HG03521 (cell line): ENCODE measurements around the gene NEURL2.

Experiments used
- ATAC-seq: cut with Tn5 transposase; IDR thresholded peaks from one replicate; pipeline ENCODE4 v1.9.1; 2021; ENCODE audit warnings: mild to moderate bottlenecking, moderate library complexity; ENCODE audit not compliant: unreplicated experiment

Gene NEURL2

DNA sequence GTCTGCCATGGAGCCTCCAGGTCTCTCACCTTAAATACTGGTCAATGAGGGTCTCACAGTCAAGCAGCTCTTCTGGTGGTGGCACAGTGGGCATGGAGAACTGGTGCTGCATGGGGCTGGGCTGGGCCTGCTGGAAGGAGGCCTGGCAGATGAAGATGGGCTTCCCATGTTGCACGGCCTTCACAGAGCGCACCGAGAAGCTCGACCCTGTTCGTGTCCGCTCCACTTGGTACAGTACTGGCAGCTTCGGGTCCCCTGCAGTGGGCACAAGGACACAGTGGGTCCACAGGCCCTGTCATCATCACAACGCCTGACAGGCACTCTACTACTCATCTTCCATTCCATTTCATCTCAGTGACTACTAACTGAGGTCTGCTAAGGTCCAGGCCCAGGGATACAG lies 42.6 kb downstream of the NEURL2 start:
- ATAC-seq: no peak

DNA sequence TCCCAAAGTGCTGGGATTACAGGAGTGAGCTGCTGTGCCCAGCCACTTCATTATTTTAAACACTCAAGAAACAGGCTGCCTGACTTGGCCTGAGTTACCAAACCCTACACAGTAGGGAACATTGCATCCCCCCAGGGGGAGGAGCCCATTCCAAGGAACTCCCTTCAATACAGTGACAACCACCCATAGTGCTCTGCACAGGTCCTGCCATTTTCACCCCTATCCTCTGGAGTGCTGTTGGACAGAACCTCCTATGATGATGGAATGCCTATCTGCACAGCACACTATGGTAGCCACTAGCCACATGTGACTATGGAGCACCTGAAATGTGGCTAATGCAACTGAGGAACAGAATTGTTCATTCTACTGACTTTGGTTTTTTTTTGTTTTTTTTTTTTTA lies 45.6 kb downstream of the NEURL2 start:
- no peak for ATAC-seq

DNA sequence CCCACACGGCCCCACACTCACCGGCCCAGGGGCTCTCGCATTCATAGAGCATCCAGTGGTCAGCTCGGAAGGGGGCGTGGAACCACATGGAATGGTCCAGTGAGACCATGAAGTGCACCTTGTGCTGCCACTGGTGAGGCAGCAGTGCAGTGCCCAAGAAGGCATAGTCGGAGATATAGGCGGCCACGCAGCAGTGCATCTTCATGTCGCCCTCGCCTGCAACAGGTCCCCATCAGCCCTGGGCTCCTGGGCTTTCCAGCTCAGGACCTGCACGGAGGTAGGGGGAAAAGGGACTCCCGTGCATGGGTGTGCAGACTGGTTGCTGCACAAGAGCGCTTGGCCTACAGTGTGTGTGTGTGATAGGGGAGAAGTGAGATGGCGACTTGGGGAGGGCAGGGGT lies 47.5 kb downstream of the NEURL2 start:
- ATAC-seq: no peak

DNA sequence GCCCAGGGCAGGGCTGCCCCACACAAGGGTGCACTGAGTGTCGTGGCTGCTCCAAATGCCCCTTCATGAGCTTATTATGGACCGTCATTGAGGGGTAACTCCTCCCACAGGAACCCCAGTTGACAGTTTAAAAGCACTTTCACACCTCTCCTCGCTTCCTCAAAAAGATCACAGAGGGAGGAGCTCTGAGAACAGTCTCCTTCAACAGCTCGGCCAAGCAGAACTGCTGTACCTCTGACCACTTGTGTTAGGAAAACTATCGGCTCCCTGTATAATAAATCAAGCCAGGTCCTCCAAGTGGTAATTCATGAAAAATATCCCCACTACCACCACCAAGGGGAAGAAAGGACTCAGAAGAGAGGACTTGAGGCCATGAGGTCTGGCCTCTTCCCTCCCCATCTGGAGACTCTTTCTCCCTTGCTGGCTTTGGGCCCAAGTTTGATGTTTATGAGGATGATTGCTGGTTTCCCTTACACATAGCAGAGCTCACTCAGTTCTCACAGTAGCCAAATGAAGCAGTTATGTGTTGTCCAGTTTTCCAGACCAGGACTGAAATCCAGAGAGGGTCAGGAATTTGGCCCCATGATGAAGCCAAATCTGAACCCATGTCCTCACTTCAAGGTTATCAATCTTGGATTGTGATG lies 48.7 kb downstream of the NEURL2 start:
- no peak for ATAC-seq

DNA sequence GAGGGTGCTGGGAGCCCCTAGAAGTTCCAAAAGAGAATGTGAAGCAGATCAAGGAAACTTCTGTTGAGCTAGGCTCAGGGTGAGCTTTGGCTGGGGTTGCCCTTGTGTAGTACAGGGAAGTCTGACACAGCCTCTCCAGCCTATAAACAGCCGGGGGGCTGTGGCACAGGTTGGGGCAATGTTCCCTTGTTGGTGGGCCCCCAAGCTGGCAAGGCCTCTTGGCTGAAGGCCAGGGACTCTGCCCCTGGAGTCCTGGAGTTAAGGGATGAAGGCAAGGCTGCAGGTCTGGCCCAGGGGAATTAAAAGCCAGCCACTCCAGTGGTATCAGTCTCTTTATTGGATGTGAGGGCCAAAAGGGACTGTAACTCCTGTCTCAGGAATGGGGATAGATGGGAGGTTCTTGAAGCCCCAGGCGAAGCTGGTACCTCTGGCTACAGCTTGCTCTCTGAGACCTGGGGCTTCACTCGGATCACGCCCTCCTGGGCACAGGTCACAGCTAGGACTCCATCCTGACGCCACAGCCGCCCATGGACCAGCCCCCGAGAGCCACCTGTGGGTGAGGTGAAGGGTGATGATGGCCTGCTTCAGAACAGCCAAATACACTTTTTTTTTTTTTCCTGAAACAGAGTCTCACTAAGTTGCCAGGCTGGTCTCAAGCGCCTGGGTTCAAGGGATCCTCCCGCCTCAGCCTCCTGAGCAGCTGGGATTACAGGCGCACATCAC lies 49.4 kb downstream of the NEURL2 start:
- ATAC-seq: no peak

DNA sequence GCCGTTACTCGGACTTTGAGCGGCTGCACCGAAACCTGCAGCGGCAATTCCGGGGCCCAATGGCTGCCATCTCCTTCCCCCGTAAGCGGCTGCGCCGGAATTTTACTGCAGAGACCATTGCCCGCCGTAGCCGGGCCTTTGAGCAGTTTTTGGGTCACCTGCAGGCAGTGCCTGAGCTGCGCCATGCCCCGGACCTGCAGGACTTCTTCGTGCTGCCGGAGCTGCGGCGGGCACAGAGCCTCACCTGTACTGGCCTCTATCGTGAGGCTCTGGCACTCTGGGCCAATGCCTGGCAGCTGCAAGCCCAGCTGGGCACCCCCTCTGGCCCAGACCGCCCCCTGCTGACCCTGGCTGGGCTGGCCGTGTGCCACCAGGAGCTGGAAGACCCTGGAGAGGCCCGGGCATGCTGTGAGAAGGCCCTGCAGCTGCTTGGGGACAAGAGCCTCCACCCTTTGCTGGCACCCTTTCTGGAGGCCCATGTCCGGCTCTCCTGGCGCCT lies 50.3 kb downstream of the NEURL2 start:
- ATAC-seq: no peak
